Stimulated activated memory B cell treated with anti-CD40 and anti-IgM and Interleukin-4, amounts not matched to agents 10 μg/mL and 1 μg/mL and 100 μg/mL, for 72 hours (primary cell): ENCODE data around the gene DNAJC21.

Experiments
- ATAC-seq: fragments of 150-1000 bp; cut with Tn5 transposase; 2 replicates; pipeline ENCODE4 v1.10.0; 2021
- H3K27ac Mint-ChIP-seq: one replicate; pipeline ENCODE4 v1.8.0; 2022; ENCODE audit warnings: mild to moderate bottlenecking, mixed read lengths
- H3K27me3 Mint-ChIP-seq: one replicate; pipeline ENCODE4 v1.8.0; 2022; ENCODE audit warnings: mixed read lengths
- H3K36me3 Mint-ChIP-seq: one replicate; pipeline ENCODE4 v1.8.0; 2022; ENCODE audit warnings: mixed read lengths
- H3K4me1 Mint-ChIP-seq: one replicate; pipeline ENCODE4 v1.8.0; 2022; ENCODE audit warnings: mixed read lengths
- H3K4me3 Mint-ChIP-seq: one replicate; pipeline ENCODE4 v1.8.0; 2022; ENCODE audit warnings: mild to moderate bottlenecking, moderate library complexity, mixed read lengths
- H3K9me3 Mint-ChIP-seq: one replicate; pipeline ENCODE4 v1.8.0; 2022; ENCODE audit warnings: mixed read lengths

DNAJC21 gene

GRCh38 chr5:34986965-34987364, 57.6 kb downstream of the DNAJC21 start:
- no peak for ATAC-seq
- H3K36me3 Mint-ChIP-seq = peaks cover 17% of the 10 kb centered on the region

DNA sequence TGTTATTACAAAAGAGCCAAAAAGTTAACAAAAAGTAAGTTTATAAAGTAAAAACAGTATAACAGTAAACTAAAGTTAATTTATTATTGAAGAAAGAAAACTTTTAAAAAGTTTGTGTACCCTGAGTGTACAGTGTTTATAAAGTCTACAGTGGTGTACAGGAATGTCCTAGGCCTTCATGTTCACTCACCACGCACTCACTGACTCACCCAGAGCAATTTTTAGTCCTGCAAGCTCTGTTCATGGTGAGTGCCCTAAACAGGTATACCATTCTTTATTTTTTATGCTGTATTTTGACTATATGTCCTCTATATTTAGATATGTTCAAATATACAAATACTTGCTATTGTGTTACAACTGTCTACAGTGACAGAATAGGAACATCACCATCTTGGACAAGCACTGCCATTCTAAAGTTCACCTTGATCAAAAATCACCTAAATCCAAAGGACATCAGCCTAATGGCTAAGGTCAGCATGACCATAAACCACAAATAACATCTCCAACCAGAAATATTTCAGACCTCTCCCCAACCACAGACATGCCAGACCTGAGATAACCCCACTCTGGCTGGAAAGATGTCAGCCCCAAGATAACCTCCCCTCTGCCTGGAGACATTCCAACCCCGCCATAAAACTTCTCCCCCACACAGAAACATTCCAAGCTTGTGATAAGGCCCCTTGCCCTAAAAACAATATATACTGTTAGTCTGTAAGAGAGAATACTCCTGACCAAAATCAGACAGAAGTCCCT, 62.3 kb downstream of the DNAJC21 start:
- Mint-ChIP-seq H3K27ac (no peak overlapping the region), H3K9me3 (peaks cover 11% of the 10 kb centered on the region), H3K4me3 (no peak overlapping the region), H3K36me3 (peaks cover 9% of the 10 kb centered on the region), H3K27me3 (peaks cover 57% of the 10 kb centered on the region), H3K4me1 (no peaks in the 10 kb centered on the region)
- ATAC-seq = no peak

More at GRCh38 chr5:34986965-34987364, 57.6 kb downstream of the DNAJC21 start:
- no peak overlapping the region for H3K4me3 Mint-ChIP-seq
- peaks cover 19% of the 10 kb centered on the region for H3K9me3 Mint-ChIP-seq
- no peaks in the 10 kb centered on the region for H3K4me1 Mint-ChIP-seq
- H3K27me3 Mint-ChIP-seq = peaks cover 37% of the 10 kb centered on the region
- no peak overlapping the region for H3K27ac Mint-ChIP-seq

GRCh38 chr5:34993951-34994350, 64.6 kb downstream of the DNAJC21 start:
- ATAC-seq = no peak
- Mint-ChIP-seq H3K4me3 (no peak overlapping the region), H3K4me1 (no peaks in the 10 kb centered on the region), H3K27ac (no peak overlapping the region), H3K9me3 (no peaks in the 10 kb centered on the region), H3K36me3 (no peaks in the 10 kb centered on the region), H3K27me3 (peaks cover 35% of the 10 kb centered on the region)

- no peak overlapping the region for H3K27ac Mint-ChIP-seq
- no peaks in the 10 kb centered on the region for H3K36me3 Mint-ChIP-seq
- H3K4me1 Mint-ChIP-seq = no peaks in the 10 kb centered on the region
- no peak for ATAC-seq
- no peaks in the 10 kb centered on the region for H3K9me3 Mint-ChIP-seq
- H3K4me3 Mint-ChIP-seq = no peak overlapping the region
- H3K27me3 Mint-ChIP-seq = peaks cover 27% of the 10 kb centered on the region
These were observed 66.9 kb downstream of the DNAJC21 start for GRCh38 chr5:34996261-34996660.

DNA sequence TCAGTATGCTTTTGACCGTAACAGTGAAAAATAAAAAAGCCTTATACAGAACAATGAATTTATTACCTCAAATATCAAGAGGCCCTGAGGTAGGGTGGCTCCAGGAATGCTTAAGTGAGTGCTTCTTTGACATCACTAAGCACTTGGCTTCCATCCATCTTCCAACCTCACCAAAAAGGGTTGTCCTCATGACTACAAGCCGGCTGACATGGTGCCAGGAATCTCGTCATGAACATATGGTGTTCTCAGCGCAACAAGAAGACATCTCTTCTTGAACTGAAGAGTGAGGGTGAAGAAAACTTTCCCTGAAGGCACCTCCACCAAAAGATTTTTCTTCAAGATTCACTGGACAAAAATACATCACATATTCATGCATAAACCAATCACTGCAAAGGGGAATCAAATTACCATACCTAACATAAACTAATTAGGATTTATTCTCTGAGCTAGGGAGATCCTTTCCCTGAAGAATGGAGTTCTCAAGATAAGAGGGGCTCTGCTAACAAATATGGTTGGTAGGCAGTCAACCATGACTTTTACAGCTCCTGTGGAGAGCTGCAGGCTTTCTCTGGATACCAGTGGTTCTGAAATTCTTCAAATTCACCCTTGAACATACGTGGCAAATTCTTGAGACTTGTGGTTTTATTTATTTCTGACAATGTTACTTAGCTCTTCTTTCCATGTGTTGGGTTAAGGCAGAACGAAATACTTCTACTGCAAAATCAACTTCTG, 68.9 kb downstream of the DNAJC21 start:
- no peak for ATAC-seq
- H3K36me3 Mint-ChIP-seq = no peaks in the 10 kb centered on the region
- peaks cover 27% of the 10 kb centered on the region for H3K27me3 Mint-ChIP-seq
- H3K27ac Mint-ChIP-seq = no peak overlapping the region
- H3K4me3 Mint-ChIP-seq = no peak overlapping the region
- no peaks in the 10 kb centered on the region for H3K9me3 Mint-ChIP-seq
- no peaks in the 10 kb centered on the region for H3K4me1 Mint-ChIP-seq

DNA sequence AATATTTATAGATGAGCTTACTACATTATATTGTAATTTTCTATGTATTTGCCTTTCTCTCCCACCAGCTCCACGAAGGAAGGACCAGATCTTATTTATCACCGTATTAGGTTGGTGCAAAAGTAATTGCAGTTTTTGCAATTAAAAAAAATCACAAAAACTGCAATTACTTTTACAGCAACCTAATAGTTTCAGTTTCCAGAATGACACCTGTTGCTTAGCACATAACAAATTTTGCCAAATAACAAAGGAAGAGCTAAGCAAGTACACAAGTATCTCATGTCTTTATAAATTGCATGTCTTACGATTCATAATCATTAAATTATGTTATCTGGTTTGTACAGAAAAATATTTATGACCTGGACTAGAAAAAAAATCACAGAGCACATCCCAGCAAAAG, 72.5 kb downstream of the DNAJC21 start:
- no peak overlapping the region for H3K27ac Mint-ChIP-seq
- H3K4me1 Mint-ChIP-seq = no peaks in the 10 kb centered on the region
- peaks cover 24% of the 10 kb centered on the region for H3K27me3 Mint-ChIP-seq
- no peaks in the 10 kb centered on the region for H3K9me3 Mint-ChIP-seq
- no peak overlapping the region for H3K4me3 Mint-ChIP-seq
- H3K36me3 Mint-ChIP-seq = no peaks in the 10 kb centered on the region
- no peak for ATAC-seq

GRCh38 chr5:35002459-35002858, 73.1 kb downstream of the DNAJC21 start:
- ATAC-seq = no peak
- H3K4me1 Mint-ChIP-seq = no peaks in the 10 kb centered on the region

GRCh38 chr5:35003018-35003957, 73.9 kb downstream of the DNAJC21 start:
- Mint-ChIP-seq H3K27me3 (peaks cover 32% of the 10 kb centered on the region), H3K36me3 (no peaks in the 10 kb centered on the region), H3K4me3 (no peak overlapping the region), H3K4me1 (no peaks in the 10 kb centered on the region), H3K9me3 (no peaks in the 10 kb centered on the region), H3K27ac (no peak overlapping the region)
- peak; percentile 67 for ATAC-seq

More at GRCh38 chr5:35002459-35002858, 73.1 kb downstream of the DNAJC21 start:
- Mint-ChIP-seq H3K27ac (no peak overlapping the region), H3K4me3 (no peak overlapping the region), H3K9me3 (no peaks in the 10 kb centered on the region), H3K36me3 (no peaks in the 10 kb centered on the region), H3K27me3 (peaks cover 30% of the 10 kb centered on the region)

DNA sequence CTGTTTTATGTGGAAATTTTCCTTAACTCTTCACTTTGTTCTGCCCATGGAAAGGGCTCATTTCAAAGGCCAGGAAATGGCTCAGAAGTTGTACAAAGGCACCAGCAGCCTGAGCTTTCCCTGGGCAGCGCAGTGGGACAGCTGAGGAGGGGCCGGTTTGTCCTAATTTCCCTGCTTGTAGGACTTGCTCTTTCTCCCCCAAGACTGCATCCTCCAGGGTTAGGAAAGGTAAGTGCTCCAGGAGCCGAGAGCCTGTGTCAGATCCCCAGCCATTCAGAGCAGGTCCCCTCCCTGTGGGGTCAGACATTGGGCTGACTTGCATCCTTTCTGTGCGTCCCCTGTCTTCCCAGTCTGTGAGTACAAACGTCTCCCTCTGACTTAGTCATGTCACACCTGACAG, 74.8 kb downstream of the DNAJC21 start:
- Mint-ChIP-seq H3K4me1 (no peaks in the 10 kb centered on the region), H3K27ac (no peak overlapping the region), H3K9me3 (no peaks in the 10 kb centered on the region), H3K27me3 (peaks cover 40% of the 10 kb centered on the region), H3K4me3 (no peak overlapping the region), H3K36me3 (no peaks in the 10 kb centered on the region)
- no peak for ATAC-seq

DNA sequence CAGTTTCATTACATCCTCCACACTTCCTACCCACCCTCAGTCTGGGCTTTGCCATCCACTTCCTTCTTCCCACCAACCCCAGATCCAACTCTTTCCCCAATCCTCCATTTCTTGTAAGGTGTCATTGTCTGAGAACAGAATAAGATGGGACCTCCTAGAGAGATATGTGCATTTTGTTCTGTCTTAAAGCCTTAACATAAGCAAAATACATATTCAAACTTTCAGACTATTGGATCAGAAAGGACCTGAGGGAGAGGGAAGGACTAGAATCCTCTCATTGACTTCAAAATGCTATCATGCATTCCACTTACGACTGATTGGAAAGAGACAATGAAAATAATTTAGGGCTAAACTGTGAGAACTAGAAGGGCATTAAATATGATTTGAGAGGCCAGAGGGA, 75.4 kb downstream of the DNAJC21 start:
- H3K4me1 Mint-ChIP-seq = no peaks in the 10 kb centered on the region
- H3K36me3 Mint-ChIP-seq = no peaks in the 10 kb centered on the region
- ATAC-seq = no peak
- no peaks in the 10 kb centered on the region for H3K9me3 Mint-ChIP-seq
- no peak overlapping the region for H3K4me3 Mint-ChIP-seq
- no peak overlapping the region for H3K27ac Mint-ChIP-seq
- peaks cover 46% of the 10 kb centered on the region for H3K27me3 Mint-ChIP-seq
